HG02981 (cell line): ENCODE data around the gene RAB40A.
"Not testable (repeated sequence)": the region's sequence is repeated elsewhere in the genome, so short reads cannot be mapped to it uniquely, and the experiment has no call there.

ENCODE experiments used
- ATAC-seq: cut with Tn5 transposase; IDR thresholded peaks from one replicate; pipeline ENCODE4 v1.9.1; 2021; ENCODE audit warnings: mild to moderate bottlenecking, moderate library complexity; ENCODE audit not compliant: unreplicated experiment

Gene RAB40A

DNA sequence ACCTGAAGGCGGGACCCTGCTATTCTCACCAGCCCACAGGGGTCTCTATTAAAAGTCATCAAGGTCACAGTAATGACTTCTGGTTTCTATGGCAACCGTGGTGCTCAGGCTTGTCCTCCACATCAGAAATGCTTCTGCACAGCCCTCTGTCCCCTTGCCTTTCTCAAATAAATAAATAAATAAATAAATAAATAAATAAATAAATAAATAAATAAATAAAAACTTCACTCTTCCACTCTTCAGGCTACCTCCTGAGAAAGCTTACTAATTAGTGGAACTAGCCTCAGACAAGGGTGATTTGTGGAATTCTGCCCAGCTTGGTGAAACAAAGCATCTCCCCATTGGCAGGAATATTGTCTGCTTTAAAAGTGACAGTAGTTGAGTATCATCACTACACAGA is 5.5 kb upstream of the RAB40A start:
- no peak for ATAC-seq

DNA sequence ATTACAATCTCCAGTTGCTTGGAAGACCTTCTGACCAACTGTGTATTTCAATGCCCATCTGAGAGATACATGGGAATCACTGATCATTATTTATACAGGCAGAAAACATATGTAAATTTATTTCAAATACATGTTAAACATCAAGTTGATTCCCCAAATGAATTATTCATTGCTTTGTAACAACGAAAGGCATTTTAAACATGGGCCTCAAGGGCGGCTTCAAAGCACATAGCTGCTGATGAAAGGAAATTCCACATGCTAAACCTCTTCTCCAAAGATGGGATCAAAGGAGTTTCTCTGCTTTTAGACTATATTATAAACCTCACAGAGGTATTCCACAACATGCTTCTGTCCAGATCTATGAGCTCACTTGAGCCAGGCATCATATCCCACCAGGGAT is 4.3 kb upstream of the RAB40A start:
- ATAC-seq, result no peak

DNA sequence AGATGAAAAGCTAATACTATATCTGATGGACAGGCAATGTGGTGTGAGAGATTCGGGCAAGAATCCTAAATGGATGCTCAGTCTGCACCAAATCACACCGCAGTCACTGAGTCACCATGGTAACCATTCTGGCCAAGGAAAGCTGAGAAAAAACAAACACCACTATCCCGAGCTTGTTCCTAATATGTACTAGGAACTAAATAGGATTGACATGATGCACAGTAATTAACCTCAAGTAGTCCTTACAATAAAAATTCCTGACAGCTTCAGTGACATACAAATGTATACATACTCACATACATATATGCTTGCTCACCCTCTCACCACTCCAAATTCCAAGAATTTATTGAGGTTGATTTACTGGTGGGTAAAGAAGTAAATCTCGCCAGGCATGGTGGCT is 1.1 kb upstream of the RAB40A start:
- ATAC-seq, result no peak

DNA sequence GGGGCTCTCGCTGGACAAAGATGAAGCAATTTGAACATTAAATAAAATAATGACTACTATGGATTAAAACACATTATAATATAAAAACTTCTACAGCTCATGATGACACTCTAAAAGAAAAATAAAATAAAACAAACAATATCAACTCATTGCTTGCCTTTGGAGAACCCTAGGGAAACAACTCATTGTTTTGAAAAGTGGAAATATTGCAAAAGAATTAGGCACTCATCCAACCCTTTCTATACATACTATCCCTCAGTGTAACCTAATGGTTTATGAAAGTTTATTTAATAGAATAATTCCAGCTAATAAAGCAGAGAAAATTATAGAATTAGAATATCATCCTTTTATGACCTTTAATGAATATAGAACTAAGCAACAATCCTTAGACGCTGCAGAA is 718 bp downstream of the RAB40A start:
- ATAC-seq, result no peak

DNA sequence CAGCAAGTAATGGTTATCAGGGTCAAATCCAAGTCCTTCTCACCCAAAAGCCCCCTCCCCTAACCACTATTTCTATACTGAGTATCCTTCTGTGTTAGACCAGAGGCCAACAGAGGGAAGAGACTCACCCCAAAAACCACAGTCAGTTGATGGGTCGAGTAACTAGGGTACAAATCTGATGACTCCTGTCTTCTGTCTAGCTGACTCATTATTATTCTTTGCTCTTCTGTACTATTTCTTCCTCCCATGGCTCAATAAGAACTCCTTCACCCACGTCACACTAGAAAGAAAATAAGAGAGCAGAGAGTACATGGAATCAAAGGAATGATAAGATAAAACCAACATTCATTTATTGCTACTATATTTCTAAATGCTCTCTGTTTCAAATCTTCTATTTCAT is 2.0 kb downstream of the RAB40A start:
- no peak for ATAC-seq

DNA sequence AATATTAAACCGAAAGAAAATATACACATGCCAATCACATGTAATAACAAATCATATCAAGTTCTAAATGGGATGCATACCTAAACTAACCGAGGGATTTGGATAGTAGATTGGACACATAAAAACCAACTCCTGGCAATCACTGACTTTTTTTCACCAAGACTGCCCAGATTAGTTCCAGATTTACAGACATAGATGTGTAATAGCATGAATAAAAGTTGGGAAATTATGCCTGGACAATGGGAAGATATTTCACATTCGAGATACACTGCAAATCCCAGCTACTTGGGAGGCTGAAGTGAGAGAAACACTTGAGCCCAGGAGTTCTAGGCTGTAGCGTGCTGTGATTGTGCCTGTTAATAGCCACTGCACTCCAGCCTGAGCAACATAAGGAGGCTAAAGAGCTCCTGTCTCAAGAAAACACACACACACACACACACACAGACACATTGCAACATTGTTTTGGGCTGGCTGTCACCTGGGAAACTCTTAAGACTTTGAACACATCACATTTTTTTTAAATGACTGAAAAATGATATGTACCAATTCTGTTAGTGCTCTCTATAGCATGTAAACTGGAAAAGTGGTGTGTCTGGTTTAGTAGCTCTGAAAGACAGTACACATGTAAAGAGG is 5.7 kb downstream of the RAB40A start:
- no peak for ATAC-seq

DNA sequence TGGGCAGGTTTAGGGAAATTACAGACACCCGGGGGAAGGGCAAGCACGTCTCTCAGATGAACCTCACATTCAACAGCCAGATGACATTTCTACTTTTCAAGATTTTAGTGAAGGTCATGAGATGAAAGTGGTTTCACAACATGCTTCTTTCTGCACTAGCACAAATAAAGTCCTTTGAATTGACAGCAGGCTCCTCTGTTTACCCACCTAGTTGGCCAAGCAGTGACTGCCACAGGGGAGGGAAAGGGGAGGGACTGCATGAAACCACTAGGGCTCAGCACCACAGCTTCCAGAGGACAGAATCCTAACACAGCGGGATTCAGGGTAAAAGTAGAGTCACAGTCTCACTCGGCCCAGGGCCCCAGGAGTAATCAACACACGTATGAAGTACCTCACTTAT is 6.2 kb downstream of the RAB40A start:
- no peak for ATAC-seq

DNA sequence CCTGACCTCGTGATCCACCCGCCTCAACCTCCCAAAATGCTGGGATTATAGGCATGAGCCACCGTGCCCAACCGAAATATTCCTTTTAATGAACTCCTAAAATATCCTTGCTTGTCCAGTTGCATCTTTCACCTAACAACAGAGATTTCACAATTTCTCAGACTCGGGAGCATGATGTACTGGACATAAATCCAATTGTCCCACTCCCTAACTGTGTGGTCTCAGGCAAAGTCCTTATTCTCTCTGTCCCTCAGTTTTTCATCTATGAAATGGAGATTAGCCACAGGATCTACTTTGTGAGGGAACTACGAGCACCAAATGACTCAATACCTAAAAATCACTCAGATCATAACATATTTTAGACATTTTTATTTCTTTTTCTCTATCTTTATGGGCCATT is 9.3 kb downstream of the RAB40A start:
- no peak for ATAC-seq

DNA sequence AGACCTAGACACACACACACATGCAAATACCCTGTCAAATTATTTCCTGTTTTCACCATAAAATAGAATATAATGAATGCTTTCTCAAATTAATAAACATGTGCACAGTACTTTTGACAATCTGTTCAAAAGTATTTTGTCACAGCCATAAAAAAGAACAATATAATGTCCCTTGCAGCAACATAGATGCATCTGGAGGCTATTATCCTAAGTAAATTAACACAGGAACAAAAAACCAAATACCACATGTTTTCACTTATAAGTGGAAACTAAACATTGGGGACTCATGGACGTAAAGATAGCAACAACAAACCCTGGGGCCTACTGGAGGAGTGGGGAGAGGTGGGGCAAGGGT is 15.5 kb downstream of the RAB40A start:
- no peak for ATAC-seq

DNA sequence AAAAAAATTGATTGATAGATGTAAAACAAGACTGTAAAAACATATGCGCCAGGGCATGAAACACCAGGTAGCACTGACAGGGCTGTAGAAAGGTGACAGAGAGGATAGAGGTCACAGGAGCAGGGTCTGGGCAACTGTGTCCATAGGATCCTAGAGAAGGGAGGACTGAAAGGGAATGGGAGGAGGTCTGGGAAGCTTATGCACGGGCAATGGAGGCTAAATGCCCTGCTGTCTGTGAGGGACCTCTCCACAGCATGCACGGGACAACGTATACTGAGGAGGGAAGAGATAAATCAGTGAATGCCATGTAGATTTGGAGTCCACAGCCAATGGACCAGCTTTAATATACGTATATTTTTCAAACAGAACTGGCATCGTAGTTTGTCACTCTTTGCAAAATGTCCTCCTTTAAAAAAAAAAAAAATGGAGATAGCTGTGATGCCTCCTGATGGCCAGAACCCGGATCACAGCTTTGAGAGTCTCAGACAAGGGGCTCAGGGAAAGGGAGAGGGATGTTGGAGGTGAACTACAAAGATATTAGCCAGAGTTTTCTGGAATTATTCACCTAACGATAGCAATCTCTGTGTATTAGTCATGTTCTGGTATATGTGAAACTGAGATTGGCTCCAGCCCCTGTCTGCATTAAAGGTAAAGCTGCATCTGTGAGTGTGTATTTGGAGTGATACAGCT is 16.0 kb downstream of the RAB40A start:
- no peak for ATAC-seq

DNA sequence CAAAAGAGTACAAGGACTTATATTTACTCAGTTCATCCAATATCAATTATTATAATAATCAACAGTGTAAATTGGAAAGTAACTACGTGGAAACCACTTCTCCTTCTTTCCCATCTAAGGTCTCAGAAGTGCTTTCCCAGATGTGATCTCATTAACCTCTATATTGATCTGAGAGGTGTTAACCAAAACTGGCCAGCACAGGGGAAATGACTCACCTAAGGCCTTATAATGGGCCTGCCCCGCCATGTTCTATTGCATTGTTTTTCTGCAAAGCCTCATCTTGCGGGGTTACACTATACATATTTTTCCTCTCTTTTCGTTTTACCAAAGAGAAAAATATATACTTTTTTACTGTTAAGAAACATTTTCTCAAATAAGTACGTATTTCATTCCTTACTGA is 20.5 kb downstream of the RAB40A start:
- ATAC-seq, result no peak

DNA sequence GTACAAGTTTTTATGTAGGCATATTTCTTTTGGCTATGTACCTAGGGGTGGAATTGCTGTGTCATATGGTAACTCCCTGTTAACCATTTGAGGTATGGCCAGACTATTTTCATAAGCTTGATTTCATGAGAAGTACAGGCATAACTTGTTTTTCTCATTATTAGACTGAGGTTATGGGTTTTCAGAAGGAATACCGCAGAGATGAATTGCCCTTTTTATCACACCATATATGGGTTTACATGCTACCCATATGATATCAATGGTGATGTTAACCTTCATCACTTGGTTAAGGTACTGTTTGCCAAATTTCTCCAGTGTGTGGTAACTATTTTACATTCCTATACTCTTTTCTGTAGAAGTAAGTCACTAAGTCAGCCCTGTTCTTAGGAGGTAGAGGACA is 23.5 kb downstream of the RAB40A start:
- no peak for ATAC-seq

DNA sequence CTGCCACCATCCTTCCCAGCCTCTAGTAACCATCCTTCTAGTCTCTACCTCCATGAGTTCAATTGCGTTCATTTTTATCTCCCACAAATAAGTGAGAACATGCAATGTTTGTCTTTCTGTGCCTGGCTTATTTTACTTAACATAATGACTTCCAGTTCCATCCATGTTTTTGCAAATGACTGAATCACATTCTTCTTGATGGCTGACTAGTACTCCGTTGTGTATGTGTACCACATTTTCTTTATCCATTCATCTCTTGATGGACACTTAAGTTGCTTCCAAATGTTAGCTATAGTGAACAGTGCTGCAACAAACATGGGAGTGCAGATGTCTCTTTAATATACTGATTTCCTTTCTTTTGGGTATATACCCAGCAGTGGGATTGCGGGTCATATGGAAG is 25.7 kb downstream of the RAB40A start:
- ATAC-seq, result not testable (repeated sequence)

DNA sequence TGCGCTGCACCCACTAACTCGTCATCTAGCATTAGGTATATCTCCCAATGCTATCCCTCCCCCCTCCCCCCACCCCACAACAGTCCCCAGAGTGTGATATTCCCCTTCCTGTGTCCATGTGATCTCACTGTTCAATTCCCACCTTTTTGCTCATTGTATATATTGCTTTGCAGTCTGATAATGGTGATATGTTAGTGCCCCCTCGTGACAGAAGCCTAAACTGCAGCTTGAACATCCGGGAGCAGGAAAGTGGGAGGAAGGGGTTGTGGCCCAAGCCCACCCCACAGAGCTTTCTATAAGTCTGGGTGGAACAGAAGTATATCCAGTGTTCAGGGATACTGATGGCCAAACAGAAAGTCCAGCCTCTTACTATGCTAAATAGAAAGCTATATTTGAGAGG is 29.6 kb downstream of the RAB40A start:
- not testable (repeated sequence) for ATAC-seq

DNA sequence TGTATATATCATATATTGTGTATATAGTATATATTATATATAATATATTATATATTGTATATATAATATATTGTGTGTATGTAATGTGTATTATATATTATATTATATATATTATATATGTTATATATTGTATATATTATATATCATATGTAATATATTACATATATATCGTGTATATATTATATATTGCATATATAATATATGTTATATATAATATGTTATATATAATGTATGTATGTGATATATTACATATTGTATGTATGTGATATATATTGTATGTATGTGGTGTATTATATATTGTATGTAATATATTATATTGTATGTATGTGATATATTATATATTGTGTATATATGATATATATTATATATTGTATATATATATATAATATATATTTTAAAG is 30.5 kb downstream of the RAB40A start:
- ATAC-seq, result no peak

DNA sequence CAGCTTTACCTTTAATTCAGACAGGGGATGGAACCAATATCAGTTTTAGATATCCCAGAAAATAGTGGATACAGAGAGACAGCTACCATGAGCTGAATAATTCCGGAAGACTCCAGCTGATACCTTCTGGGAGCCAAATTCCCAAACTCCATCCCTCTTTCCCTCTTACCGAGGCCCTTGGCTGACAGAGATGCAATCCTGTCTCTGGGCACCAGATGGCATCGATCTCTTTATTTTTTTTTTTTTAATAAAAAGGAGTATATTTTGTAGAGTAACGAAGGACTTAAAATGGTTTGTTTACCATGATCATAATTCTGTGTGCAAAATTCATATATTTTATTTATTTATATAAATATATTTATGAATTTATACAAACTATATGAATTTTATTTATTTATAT is 31.0 kb downstream of the RAB40A start:
- no peak for ATAC-seq

DNA sequence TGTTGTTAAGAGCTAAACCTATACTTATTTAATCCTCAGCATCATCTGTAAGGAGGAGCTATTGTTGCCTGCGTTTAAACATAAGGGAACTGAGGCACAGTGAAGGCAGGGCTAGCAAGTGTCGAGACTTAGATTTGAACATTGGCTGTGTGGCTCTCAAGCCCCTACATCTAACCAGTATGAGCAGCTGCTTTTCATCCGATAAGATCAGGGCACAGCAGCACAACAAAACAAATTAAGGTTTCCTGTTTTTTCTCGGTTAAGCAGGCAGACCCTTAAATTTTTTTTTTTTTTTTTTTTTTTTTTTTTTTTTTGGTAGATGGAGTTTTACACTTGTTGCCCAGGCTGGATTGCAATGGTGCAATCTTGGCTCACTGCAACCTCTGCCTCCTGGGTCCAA is 35.6 kb downstream of the RAB40A start:
- ATAC-seq, result no peak

DNA sequence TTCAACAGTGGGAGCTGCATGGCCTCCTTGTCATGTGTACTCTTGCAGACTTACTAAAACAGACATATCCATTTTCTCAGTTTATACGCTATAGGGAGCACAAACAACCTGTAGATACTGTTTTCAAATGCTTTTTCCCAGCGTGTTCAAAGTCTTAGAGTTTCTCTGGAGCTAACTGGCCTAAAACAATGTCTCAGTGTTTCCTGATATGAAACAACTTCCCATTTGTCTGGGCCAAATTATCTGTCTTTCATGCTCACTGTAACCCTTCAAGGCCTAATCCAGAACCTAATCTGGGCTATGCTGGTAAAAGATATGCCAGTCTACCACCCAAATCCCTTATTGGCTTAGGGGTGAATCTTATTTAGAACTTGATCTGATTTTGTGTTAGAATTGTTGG is 38.8 kb downstream of the RAB40A start:
- no peak for ATAC-seq

DNA sequence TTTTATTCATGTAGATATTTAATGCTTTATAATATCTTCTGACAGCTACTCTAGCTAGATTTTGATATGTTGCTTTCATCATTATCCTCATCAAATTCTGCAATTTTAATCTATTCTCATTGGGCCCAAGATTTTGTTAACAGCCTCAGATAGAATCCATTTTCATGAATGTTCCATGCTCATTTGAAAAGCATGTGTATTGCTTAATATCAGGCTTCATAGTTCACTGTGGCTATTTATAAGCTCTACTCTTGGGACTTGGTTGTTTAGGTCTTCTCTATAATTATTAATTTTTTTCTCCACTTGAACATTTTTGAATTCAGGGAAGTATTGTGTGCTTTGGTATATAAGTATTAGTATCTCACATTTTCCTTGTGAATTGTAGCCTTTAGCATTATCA is 41.8 kb downstream of the RAB40A start:
- ATAC-seq, result no peak

DNA sequence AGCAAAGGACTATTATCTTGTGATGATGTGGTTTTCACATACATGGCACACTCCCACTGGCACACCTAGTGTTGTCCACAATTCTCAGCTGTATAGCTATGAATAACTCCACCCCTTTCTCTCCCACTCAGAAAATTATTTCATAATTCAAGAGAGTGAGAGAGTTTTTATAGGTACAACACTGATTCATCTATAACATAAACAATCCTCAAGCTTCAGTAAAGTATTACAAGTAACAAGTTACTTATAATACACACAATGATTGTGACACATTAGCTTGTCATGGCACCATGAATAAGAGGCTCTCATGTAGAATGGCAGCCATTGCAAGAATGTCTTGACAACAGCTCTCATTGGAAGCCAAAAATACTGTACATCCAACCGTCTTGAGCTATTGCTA is 43.9 kb downstream of the RAB40A start:
- no peak for ATAC-seq

DNA sequence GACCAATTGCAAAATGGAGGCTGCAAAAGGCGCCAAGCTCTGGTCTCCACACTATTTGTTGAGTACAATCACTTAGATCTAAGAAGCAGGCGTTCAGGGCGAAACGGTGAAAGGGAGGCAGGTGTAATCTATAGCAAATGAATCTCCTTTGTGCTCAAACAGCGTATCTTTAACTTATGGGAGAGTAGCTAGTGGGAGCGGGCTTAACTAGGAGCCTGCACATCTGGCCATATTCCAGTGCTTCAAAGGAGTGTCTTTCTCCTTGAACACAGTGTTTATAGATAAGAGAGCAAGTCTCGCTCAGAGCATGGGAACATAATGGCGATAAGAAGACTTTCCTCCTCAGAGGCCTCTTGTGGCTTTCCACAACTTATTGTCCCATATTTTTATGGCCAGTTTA is 49.3 kb downstream of the RAB40A start:
- ATAC-seq, result not testable (repeated sequence)

DNA sequence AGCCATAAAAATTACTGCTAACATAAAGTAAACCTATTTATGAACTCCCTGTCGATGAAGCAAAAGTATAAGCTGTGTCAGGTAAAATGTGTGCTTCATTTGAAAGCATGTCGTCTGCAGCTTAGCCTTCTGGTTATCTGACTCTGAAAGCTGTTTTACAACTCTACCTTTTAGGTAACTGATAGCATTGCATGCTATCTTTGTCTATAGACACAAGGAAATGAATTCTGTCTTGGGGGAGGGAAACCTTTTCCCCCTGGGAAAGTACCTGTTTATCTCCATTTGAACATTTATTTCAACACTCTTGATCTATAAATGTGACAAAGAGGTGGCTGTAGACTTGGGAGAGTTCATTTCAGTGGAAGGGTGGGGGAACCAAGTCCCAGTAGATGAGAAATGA is 51.4 kb downstream of the RAB40A start:
- ATAC-seq, result no peak

DNA sequence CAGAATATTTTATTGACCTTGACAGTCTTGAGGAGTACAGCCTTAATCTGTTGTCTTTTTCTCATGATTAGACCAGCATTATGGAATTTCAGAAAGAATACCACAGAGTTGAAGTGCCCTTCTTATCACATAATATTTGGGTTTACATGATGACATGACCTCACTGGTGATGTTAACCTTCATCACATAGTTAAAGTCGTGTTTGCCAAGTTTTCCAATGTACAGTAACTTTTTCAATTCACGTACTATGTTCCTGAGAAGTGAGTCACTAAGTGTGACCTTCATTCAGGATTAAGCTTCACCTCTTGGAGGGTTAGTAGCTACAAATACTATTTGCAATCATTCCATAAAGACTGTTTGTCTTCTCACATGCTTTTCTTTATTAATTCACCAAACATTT is 52.1 kb downstream of the RAB40A start:
- no peak for ATAC-seq
